Loucy (cell line): Measurements from ENCODE around the gene CFAP97D2.
"Not testable (repeated sequence)": the region's sequence is repeated elsewhere in the genome, so short reads cannot be mapped to it uniquely, and the experiment has no call there.

Experiments
- H2AFZ ChIP-seq: fragments of 200-600 bp; sonication (generic); 2 replicates; pipeline ENCODE4 v1.6.0; 2016; ENCODE audit warnings: antibody characterized with exemption, mild to moderate bottlenecking, low read length, moderate library complexity
- H3F3A ChIP-seq: fragments of 200-600 bp; 2 replicates; pipeline ENCODE4 v1.6.0; 2016; ENCODE audit warnings: antibody characterized with exemption, low read depth, mild to moderate bottlenecking
- H3K27me3 ChIP-seq: fragments of 200-600 bp; sonication (generic); 2 replicates; pipeline ENCODE4 v1.6.1; 2014; ENCODE audit warnings: low read length, mild to moderate bottlenecking; ENCODE audit not compliant: insufficient read depth, poor library complexity, severe bottlenecking
- H3K36me3 ChIP-seq: fragments of 200-600 bp; sonication (generic); 2 replicates; pipeline ENCODE4 v1.6.1; 2016; ENCODE audit warnings: low read length; ENCODE audit not compliant: insufficient read depth
- H3K4me1 ChIP-seq: fragments of 200-600 bp; sonication (generic); 2 replicates; pipeline ENCODE4 v1.5.1; 2014; ENCODE audit warnings: low read length, mild to moderate bottlenecking; ENCODE audit not compliant: insufficient read depth, poor library complexity, severe bottlenecking
- H3K4me2 ChIP-seq: fragments of 200-600 bp; sonication (generic); 2 replicates; pipeline ENCODE4 v1.6.0; 2014; ENCODE audit warnings: antibody characterized with exemption, low read length, low read depth, mild to moderate bottlenecking; ENCODE audit not compliant: poor library complexity, severe bottlenecking
- H3K4me3 ChIP-seq: fragments of 200-600 bp; sonication (generic); 2 replicates; pipeline ENCODE4 v1.5.1; 2014; ENCODE audit warnings: low read length, mild to moderate bottlenecking, mixed read lengths; ENCODE audit not compliant: poor library complexity, severe bottlenecking
- H3K79me2 ChIP-seq: fragments of 200-600 bp; sonication (generic); 2 replicates; pipeline ENCODE4 v1.6.1; 2014; ENCODE audit warnings: low read length; ENCODE audit not compliant: insufficient read depth
- H3K9ac ChIP-seq: fragments of 200-600 bp; sonication (generic); 2 replicates; pipeline ENCODE4 v1.6.0; 2014; ENCODE audit warnings: mild to moderate bottlenecking, low read depth, low read length, moderate library complexity; ENCODE audit not compliant: poor library complexity, severe bottlenecking
- H3K9me2 ChIP-seq: fragments of 200-600 bp; sonication (generic); replicated peaks from 2 replicates; pipeline ENCODE4 v1.6.1; 2016; ENCODE audit warnings: low read depth, low read length, mixed read lengths
- H3K9me3 ChIP-seq: fragments of 200-600 bp; sonication (generic); 2 replicates; pipeline ENCODE4 v1.6.1; 2014; ENCODE audit warnings: mild to moderate bottlenecking, antibody characterized with exemption, low read length, low read depth; ENCODE audit not compliant: insufficient read depth
- H4K20me1 ChIP-seq: fragments of 200-600 bp; sonication (generic); 2 replicates; pipeline ENCODE4 v1.6.0; 2014; ENCODE audit warnings: antibody characterized with exemption, low read length, mild to moderate bottlenecking; ENCODE audit not compliant: insufficient read depth, poor library complexity, severe bottlenecking
- EZH2phosphoT487 ChIP-seq: fragments of 200-600 bp; IDR thresholded peaks from 2 replicates; pipeline ENCODE4 v1.6.1; 2018; ENCODE audit warnings: antibody characterized with exemption, mild to moderate bottlenecking, moderate library complexity, borderline replicate concordance
- TF ChIP-seq, protein P1 (sequence below): fragments of 200-600 bp; sonication (generic); conservative IDR thresholded peaks from 2 replicates; pipeline ENCODE4 v1.5.1; 2014; ENCODE audit warnings: mild to moderate bottlenecking, antibody characterized with exemption, low read length

CFAP97D2 gene

GRCh38 chr13:114173745-114174144 lies 5.3 kb upstream of the CFAP97D2 start:
- H4K20me1 ChIP-seq: no peaks in the 10 kb centered on the region
- peaks cover 17% of the 10 kb centered on the region for H3F3A ChIP-seq
- H3K9ac ChIP-seq: no peak overlapping the region
- no peaks in the 10 kb centered on the region for H3K9me2 ChIP-seq
- no peaks in the 10 kb centered on the region for H3K36me3 ChIP-seq
- no peak for TF ChIP-seq EZH2phosphoT487
- TF ChIP-seq, protein P1, sequence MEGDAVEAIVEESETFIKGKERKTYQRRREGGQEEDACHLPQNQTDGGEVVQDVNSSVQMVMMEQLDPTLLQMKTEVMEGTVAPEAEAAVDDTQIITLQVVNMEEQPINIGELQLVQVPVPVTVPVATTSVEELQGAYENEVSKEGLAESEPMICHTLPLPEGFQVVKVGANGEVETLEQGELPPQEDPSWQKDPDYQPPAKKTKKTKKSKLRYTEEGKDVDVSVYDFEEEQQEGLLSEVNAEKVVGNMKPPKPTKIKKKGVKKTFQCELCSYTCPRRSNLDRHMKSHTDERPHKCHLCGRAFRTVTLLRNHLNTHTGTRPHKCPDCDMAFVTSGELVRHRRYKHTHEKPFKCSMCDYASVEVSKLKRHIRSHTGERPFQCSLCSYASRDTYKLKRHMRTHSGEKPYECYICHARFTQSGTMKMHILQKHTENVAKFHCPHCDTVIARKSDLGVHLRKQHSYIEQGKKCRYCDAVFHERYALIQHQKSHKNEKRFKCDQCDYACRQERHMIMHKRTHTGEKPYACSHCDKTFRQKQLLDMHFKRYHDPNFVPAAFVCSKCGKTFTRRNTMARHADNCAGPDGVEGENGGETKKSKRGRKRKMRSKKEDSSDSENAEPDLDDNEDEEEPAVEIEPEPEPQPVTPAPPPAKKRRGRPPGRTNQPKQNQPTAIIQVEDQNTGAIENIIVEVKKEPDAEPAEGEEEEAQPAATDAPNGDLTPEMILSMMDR: no peak
- no peaks in the 10 kb centered on the region for H3K79me2 ChIP-seq
- H3K27me3 ChIP-seq: no peaks in the 10 kb centered on the region
- peak overlapping the region; percentile 78 for H3K4me2 ChIP-seq
- H3K4me3 ChIP-seq: peak overlapping the region; percentile 51
- peaks cover 17% of the 10 kb centered on the region for H3K9me3 ChIP-seq
- H3K4me1 ChIP-seq: peaks cover 44% of the 10 kb centered on the region
- H2AFZ ChIP-seq: no peak overlapping the region

GRCh38 chr13:114174529-114174961 lies 4.5 kb upstream of the CFAP97D2 start:
- Histone ChIP-seq H3K79me2 (no peaks in the 10 kb centered on the region), H3F3A (peaks cover 17% of the 10 kb centered on the region), H3K9ac (peak overlapping the region; percentile 58), H3K9me3 (peaks cover 17% of the 10 kb centered on the region), H3K4me2 (peak overlapping the region; percentile 78), H3K27me3 (no peaks in the 10 kb centered on the region), H3K9me2 (no peaks in the 10 kb centered on the region), H3K36me3 (no peaks in the 10 kb centered on the region), H3K4me1 (peaks cover 47% of the 10 kb centered on the region), H3K4me3 (peak overlapping the region; percentile 58), H4K20me1 (no peaks in the 10 kb centered on the region), H2AFZ (no peak overlapping the region)
- TF ChIP-seq EZH2phosphoT487: no peak
- TF ChIP-seq, protein P1: no peak

GRCh38 chr13:114176359-114176902 lies 2.6 kb upstream of the CFAP97D2 start:
- not testable (repeated sequence) for H3K9ac ChIP-seq, H4K20me1 ChIP-seq, H3K4me3 ChIP-seq, H2AFZ ChIP-seq, H3K4me2 ChIP-seq, H3K27me3 ChIP-seq, H3K36me3 ChIP-seq, H3K79me2 ChIP-seq, H3K9me2 ChIP-seq
- Histone ChIP-seq H3K4me1 (peaks cover 63% of the 10 kb centered on the region), H3F3A (peaks cover 17% of the 10 kb centered on the region), H3K9me3 (peaks cover 17% of the 10 kb centered on the region)
